Ishikawa (cell line): ENCODE results near the gene TMEM51.

ENCODE experiments used
- CEBPB ChIP-seq: IDR thresholded peaks from 2 replicates; pipeline ENCODE4 v1.6.1; 2012
- EGR1 ChIP-seq: IDR thresholded peaks from 2 replicates; pipeline ENCODE4 v1.6.1; 2012
- EP300 ChIP-seq: IDR thresholded peaks from 2 replicates; pipeline ENCODE4 v1.6.1; 2012; ENCODE audit warnings: borderline replicate concordance
- FOXM1 ChIP-seq: IDR thresholded peaks from 2 replicates; pipeline ENCODE4 v1.6.1; 2012; ENCODE audit warnings: low read depth, borderline replicate concordance
- MAX ChIP-seq: IDR thresholded peaks from 2 replicates; pipeline ENCODE4 v1.6.1; 2012
- NFIC ChIP-seq: IDR thresholded peaks from 2 replicates; pipeline ENCODE4 v1.6.1; 2012
- RAD21 ChIP-seq: IDR thresholded peaks from 2 replicates; pipeline ENCODE4 v1.6.1; 2012; ENCODE audit warnings: low read depth
- REST ChIP-seq: IDR thresholded peaks from 2 replicates; pipeline ENCODE4 v1.6.1; 2012; ENCODE audit warnings: low read depth, mild to moderate bottlenecking
- TAF1 ChIP-seq: IDR thresholded peaks from 2 replicates; pipeline ENCODE4 v1.6.1; 2012; ENCODE audit warnings: low read depth, mild to moderate bottlenecking
- TCF12 ChIP-seq: IDR thresholded peaks from 2 replicates; pipeline ENCODE4 v1.6.1; 2012; ENCODE audit warnings: low read depth
- YY1 ChIP-seq: IDR thresholded peaks from 2 replicates; pipeline ENCODE4 v1.6.1; 2012; ENCODE audit warnings: low read depth
- ZBTB7A ChIP-seq: IDR thresholded peaks from 2 replicates; pipeline ENCODE4 v1.6.1; 2012; ENCODE audit warnings: low read depth

GRCh38 chr1:15107911-15108310 lies 45.6 kb upstream of the TMEM51 start:
- TF ChIP-seq NFIC = no peak
- TF ChIP-seq EGR1 = no peak
- no peak for TF ChIP-seq TAF1
- no peak for TF ChIP-seq RAD21
- TF ChIP-seq EP300 = no peak
- TF ChIP-seq REST = no peak
- no peak for TF ChIP-seq FOXM1
- TF ChIP-seq MAX = no peak
- TF ChIP-seq CEBPB = no peak
- TF ChIP-seq TCF12 = no peak
- TF ChIP-seq ZBTB7A = no peak
- TF ChIP-seq YY1 = no peak
